Measurements from ENCODE around the gene ADAMTSL4. TPM values are rescaled to one million over a fixed set of nuclear protein-coding genes. Genes with fewer than 3 reads are reported as not detected.

ADAMTSL4 gene
- total RNA-seq, 1 donor from 2014 or later = 0.46 TPM

DNA sequence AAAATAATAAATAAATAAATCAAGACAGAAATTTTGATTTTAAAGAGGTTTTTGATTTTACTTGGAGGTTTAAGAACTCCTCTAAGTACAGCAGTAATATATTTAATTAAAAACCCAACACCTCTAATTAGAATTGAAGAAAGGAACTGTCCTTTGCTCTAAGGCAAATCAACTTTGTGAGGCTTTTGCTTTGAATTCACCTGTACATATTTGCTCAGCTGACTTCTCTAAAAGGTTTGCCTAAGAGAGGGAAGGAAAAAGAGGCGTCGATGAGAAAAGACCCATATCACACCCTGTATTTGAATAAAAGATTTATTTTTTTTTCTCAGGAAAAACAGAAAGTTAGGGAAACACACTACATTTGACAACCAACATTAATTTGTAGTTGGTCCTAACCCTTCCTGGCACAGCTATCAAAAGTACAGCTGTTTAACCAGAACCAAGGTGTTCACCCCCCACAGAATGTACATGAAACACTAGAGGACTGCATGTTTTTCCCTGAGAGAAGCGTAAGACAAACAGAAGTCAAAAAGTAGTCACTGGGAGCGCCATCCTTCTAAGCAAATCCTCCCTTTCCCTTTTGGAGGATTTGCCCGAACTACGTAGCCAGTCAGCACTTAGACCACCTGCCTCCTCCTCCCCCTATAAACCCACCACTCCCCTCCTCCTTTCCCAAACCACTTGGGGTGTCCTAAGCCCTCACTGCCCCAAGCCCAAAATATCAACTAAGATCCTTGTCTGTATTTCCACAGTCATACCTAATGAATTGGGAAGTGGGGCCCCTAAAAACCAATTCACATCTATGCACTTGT is 25.3 kb downstream of the ADAMTSL4 start:
- TF ChIP-seq, protein P1, sequence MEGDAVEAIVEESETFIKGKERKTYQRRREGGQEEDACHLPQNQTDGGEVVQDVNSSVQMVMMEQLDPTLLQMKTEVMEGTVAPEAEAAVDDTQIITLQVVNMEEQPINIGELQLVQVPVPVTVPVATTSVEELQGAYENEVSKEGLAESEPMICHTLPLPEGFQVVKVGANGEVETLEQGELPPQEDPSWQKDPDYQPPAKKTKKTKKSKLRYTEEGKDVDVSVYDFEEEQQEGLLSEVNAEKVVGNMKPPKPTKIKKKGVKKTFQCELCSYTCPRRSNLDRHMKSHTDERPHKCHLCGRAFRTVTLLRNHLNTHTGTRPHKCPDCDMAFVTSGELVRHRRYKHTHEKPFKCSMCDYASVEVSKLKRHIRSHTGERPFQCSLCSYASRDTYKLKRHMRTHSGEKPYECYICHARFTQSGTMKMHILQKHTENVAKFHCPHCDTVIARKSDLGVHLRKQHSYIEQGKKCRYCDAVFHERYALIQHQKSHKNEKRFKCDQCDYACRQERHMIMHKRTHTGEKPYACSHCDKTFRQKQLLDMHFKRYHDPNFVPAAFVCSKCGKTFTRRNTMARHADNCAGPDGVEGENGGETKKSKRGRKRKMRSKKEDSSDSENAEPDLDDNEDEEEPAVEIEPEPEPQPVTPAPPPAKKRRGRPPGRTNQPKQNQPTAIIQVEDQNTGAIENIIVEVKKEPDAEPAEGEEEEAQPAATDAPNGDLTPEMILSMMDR (IDR thresholded peaks at IDR 0.05; ENCODE audit: insufficient read depth, low read length, poor library complexity, severe bottlenecking) = no peak
- no peak for DNase-seq (ENCODE audit: low read depth)
- no peaks in the 10 kb centered on the region for H3K27me3 ChIP-seq (ENCODE audit: control insufficient read depth, insufficient read depth, low read length)
- H3K36me3 ChIP-seq (ENCODE audit: control insufficient read depth, insufficient read depth, low read length) = peaks cover 8% of the 10 kb centered on the region
- H3K4me3 ChIP-seq (ENCODE audit: low read depth, low read length) = peak overlapping the region; percentile 99

DNA sequence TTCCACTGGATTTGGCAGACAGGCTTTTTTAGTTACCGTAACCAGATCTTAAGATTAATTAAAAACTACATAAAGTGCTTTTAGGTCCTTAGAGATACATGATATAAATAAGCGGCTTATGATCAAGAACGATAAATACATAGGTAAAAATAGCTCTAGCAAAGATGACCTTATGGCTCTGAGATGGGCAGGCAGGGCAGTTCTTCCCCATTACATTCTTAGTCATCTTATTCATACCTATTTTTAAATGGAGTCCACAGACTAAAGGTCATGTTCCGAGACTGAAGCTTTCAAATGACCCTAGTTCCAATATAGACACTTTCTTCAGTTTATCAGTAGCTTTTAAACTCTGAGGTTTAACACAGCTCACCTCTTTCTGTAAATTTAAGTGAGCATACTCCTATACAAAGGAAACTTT is 25.9 kb downstream of the ADAMTSL4 start:
- H3K36me3 ChIP-seq (ENCODE audit: control insufficient read depth, insufficient read depth, low read length) = peaks cover 8% of the 10 kb centered on the region
- no peaks in the 10 kb centered on the region for H3K27me3 ChIP-seq (ENCODE audit: control insufficient read depth, insufficient read depth, low read length)
- DNase-seq (ENCODE audit: low read depth) = no peak

DNA sequence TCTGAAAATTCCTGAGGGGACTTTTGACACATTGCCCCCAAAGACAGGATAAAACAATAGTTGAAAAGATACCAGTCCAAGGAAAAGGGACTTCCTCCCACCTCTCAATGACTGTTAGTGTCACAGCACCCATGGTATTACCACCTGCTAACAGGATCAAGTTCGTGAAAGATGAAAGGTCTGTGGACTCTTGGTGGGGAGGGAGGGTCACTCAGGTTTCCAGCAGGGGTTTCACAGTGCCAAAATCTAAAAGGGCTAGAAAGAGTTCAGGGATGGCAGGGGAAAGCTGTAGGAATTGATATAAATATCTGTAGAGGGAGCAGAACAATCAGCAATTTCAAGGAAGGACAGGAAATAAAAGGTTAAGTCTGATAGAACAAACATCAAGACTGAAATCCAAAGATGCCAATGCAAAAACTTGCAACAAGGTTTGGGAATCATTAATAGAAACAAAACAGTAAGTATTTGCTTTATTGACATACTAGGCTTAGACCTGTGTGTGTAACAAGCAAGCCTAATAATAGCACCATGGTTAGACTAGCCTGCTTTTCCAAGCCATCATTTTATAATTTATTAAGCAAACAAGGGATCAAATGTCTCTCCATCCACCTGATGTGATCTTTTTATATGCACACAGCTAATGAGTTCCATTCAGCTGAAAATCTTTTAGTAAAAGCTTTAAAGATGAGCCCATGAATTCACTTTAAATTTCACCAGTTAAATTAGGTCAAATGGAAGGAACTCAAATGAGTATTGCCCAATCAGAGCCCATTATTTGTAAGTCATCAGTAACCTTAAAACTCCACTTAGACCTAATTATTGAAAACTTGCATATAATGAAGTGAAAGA is 26.5 kb downstream of the ADAMTSL4 start:
- Histone ChIP-seq H3K36me3 (ENCODE audit: control insufficient read depth, insufficient read depth, low read length) (peaks cover 8% of the 10 kb centered on the region), H3K27me3 (ENCODE audit: control insufficient read depth, insufficient read depth, low read length) (no peaks in the 10 kb centered on the region), H3K4me3 (ENCODE audit: low read depth, low read length) (peak overlapping the region; percentile 99)
- TF ChIP-seq, protein P1 (IDR thresholded peaks at IDR 0.05; ENCODE audit: insufficient read depth, low read length, poor library complexity, severe bottlenecking) = no peak
- no peak for DNase-seq (ENCODE audit: low read depth)

More for the DNA sequence above, 25.9 kb downstream of the ADAMTSL4 start:
- TF ChIP-seq, protein P1 (IDR thresholded peaks at IDR 0.05; ENCODE audit: insufficient read depth, low read length, poor library complexity, severe bottlenecking) = no peak
- H3K4me3 ChIP-seq (ENCODE audit: low read depth, low read length) = peak overlapping the region; percentile 99

DNA sequence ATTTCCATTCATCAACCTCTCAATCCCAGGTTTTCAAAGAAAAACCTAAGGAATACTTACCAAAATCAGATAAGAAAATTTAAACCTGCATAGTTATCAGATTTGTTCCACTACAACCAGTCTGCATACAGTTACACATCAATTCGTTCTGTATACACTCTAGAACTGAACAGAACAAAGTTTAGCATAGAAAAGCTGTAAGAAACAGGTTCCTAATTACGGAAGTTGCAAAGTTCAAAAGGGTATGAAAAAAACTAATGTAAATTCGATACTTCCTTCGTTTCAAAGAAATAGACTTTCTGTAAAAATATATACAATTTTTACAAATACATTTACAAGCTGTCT is 27.1 kb downstream of the ADAMTSL4 start:
- TF ChIP-seq, protein P1 (IDR thresholded peaks at IDR 0.05; ENCODE audit: insufficient read depth, low read length, poor library complexity, severe bottlenecking) = no peak
- no peak for DNase-seq (ENCODE audit: low read depth)
- peaks cover 8% of the 10 kb centered on the region for H3K36me3 ChIP-seq (ENCODE audit: control insufficient read depth, insufficient read depth, low read length)
- peak overlapping the region; percentile 99 for H3K4me3 ChIP-seq (ENCODE audit: low read depth, low read length)
- no peaks in the 10 kb centered on the region for H3K27me3 ChIP-seq (ENCODE audit: control insufficient read depth, insufficient read depth, low read length)

DNA sequence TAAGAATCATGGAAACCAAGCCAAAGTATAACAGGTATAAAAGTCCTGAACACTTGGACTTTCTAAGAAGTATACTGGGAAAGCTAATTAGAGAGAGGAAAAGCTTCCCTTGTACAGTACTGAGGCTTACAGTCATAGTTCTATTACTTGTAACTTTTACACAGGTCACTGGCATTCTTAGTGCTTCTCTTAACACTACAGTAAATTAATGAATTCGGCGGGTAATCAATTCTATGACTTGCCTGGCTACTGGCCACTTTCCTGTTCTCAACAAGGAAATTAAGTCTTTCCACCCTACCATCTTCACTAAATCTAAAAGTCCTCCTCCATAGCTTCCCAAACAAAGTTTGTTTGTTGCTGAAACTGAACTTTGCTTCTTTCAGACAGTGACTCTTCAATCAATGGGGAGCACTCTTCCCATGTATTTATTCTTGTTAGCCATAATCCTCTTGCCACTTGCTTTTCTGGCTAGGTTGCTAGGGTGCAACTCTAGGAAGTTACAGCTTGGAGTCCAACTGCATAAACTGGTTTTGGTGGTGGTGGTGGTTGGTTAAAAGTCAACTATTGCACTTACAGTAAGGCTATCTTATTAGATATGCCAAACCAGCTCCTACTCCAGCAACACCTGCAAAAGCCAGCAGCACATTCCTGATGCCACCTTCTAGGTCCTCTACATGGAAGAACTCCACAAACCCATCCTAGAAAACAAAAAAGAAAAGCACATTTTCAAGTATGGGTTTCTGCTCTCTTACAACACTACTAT is 27.8 kb downstream of the ADAMTSL4 start:
- TF ChIP-seq, protein P1 (IDR thresholded peaks at IDR 0.05; ENCODE audit: insufficient read depth, low read length, poor library complexity, severe bottlenecking) = no peak
- Histone ChIP-seq H3K27me3 (ENCODE audit: control insufficient read depth, insufficient read depth, low read length) (no peaks in the 10 kb centered on the region), H3K36me3 (ENCODE audit: control insufficient read depth, insufficient read depth, low read length) (peaks cover 8% of the 10 kb centered on the region), H3K4me3 (ENCODE audit: low read depth, low read length) (peak overlapping the region; percentile 99)
- no peak for DNase-seq (ENCODE audit: low read depth)
